HUDEP-2 (cell line): ENCODE measurements around the gene RHOXF2B.
"Not testable (repeated sequence)": the region's sequence is repeated elsewhere in the genome, so short reads cannot be mapped to it uniquely, and the experiment has no call there.

Source experiments
- DNase-seq, 76 experiments: peaks; one replicate each; lab custom pipeline; 2025; ENCODE audit not compliant: unreplicated experiment in 76 of 76; lab: John Stamatoyannopoulos, UW

RHOXF2B gene

GRCh38 chrX:120077590-120077989 is at the start of gene RHOXF2B:
Gene RHOXF2B, minus strand, starts transcription at chrX:120077690. Its CDS starts 138 bp downstream, at chrX:120077552.
- not testable (repeated sequence) for DNase-seq

- DNase-seq = no peak
Measured at GRCh38 chrX:120125444-120125843, 48.0 kb upstream of the RHOXF2B start.

- no peak for DNase-seq
Measured at GRCh38 chrX:120120223-120120622, 42.7 kb upstream of the RHOXF2B start.

- DNase-seq = no peak
Measured at GRCh38 chrX:120115438-120115963, 38.0 kb upstream of the RHOXF2B start, which contains the start of gene RHOXF1. Gene RHOXF1, minus strand, starts transcription at chrX:120115913. Its CDS starts 51 bp downstream, at chrX:120115862.

- no peak for DNase-seq
Measured at GRCh38 chrX:120111611-120112010, 34.1 kb upstream of the RHOXF2B start.

- no peak for DNase-seq
Measured at GRCh38 chrX:120109378-120109777, 31.9 kb upstream of the RHOXF2B start.

- not testable (repeated sequence) for DNase-seq
Measured at GRCh38 chrX:120104707-120105106, 27.2 kb upstream of the RHOXF2B start.

GRCh38 chrX:120101057-120101456 is 23.6 kb upstream of the RHOXF2B start:
- not testable (repeated sequence) for DNase-seq

- no peak for DNase-seq
Measured at GRCh38 chrX:120090208-120090607, 12.7 kb upstream of the RHOXF2B start.

- peak in 1 of 76 experiments; percentile 0 for DNase-seq
Measured at GRCh38 chrX:120087289-120088017, 10.0 kb upstream of the RHOXF2B start.

- not testable (repeated sequence) for DNase-seq
Measured at GRCh38 chrX:120085553-120086185, 8.2 kb upstream of the RHOXF2B start.

GRCh38 chrX:120066169-120066568 is 11.3 kb downstream of the RHOXF2B start:
- DNase-seq = not testable (repeated sequence)

- not testable (repeated sequence) for DNase-seq
Measured at GRCh38 chrX:120042712-120043111, 34.8 kb downstream of the RHOXF2B start.

GRCh38 chrX:120042247-120042646 is 35.2 kb downstream of the RHOXF2B start:
- DNase-seq = not testable (repeated sequence)

- not testable (repeated sequence) for DNase-seq
Measured at GRCh38 chrX:120040176-120040575, 37.3 kb downstream of the RHOXF2B start.

GRCh38 chrX:120039087-120039733 is 38.3 kb downstream of the RHOXF2B start:
- DNase-seq = not testable (repeated sequence)

GRCh38 chrX:120036704-120037103 is 40.8 kb downstream of the RHOXF2B start:
- DNase-seq = no peak

- DNase-seq = not testable (repeated sequence)
Measured at GRCh38 chrX:120035522-120036309, 41.8 kb downstream of the RHOXF2B start.

GRCh38 chrX:120029354-120029753 is 48.1 kb downstream of the RHOXF2B start:
- no peak for DNase-seq

- DNase-seq = no peak
Measured at GRCh38 chrX:120023259-120023658, 54.2 kb downstream of the RHOXF2B start.
